ENCODE data around the gene ATP1B3.

- no peak for TF ChIP-seq CTCF (IDR thresholded peaks at IDR 0.05; ENCODE audit: low read depth, low read length, missing input control)
- no peak for TF ChIP-seq RAD21 (IDR thresholded peaks at IDR 0.05)
- TF ChIP-seq MAX (IDR thresholded peaks at IDR 0.05): no peak
- no peak for TF ChIP-seq RXRA (IDR thresholded peaks at IDR 0.05)
- TF ChIP-seq YY1 (IDR thresholded peaks at IDR 0.05): no peak
- TF ChIP-seq NR2F2 (IDR thresholded peaks at IDR 0.05): no peak
- TF ChIP-seq JUND (IDR thresholded peaks at IDR 0.05): no peak
- TF ChIP-seq TAF1 (conservative IDR thresholded peaks at IDR 0.05): no peak
- no peak for TF ChIP-seq FOXA1 (IDR thresholded peaks at IDR 0.05)
- TF ChIP-seq REST (IDR thresholded peaks at IDR 0.05): no peak
- no peak for TF ChIP-seq GABPA (IDR thresholded peaks at IDR 0.05 in 1 of 2, conservative IDR thresholded peaks at IDR 0.05 in 1 of 2)
- TF ChIP-seq ATF3 (IDR thresholded peaks at IDR 0.05): no peak
- no peak for TF ChIP-seq SP1 (IDR thresholded peaks at IDR 0.05)
Measured at GRCh38 chr3:141949972-141950371, 73.5 kb downstream of the ATP1B3 start.

Data from liver (tissue), 3 donors.